Astrocyte (in vitro differentiated cells and primary cell): ENCODE data around the gene DNMT1. TPM values are rescaled to one million over a fixed set of nuclear protein-coding genes. Genes with fewer than 3 reads are reported as not detected.

ENCODE experiments used
- DNase-seq: peaks from one replicate; pipeline ENCODE4 v3.0.0-alpha.2; 2010; ENCODE audit warnings: low read depth
- FAIRE-seq: peaks from 2 replicates; lab custom pipeline; 2011; peaks lifted over from hg19 to GRCh38; lab: Jason Lieb, UNC
- H2AFZ ChIP-seq: 2 replicates; pipeline ENCODE4 v1.6.0; 2012; ENCODE audit warnings: low read depth, low read length, inconsistent platforms
- H3K27ac ChIP-seq: 2 replicates; pipeline ENCODE4 v1.5.1; 2011; ENCODE audit warnings: low read depth, low read length, inconsistent platforms
- H3K27me3 ChIP-seq: 2 replicates; pipeline ENCODE4 v1.6.0; 2011; ENCODE audit warnings: low read length, inconsistent platforms; ENCODE audit not compliant: insufficient read depth
- H3K36me3 ChIP-seq: 2 replicates; pipeline ENCODE4 v1.5.1; 2011; ENCODE audit warnings: low read length, inconsistent platforms; ENCODE audit not compliant: insufficient read depth
- H3K4me1 ChIP-seq: 2 replicates; pipeline ENCODE4 v1.5.1; 2011; ENCODE audit warnings: low read length, inconsistent platforms; ENCODE audit not compliant: insufficient read depth
- H3K4me2 ChIP-seq: 2 replicates; pipeline ENCODE4 v1.6.0; 2012; ENCODE audit warnings: low read length, inconsistent platforms
- H3K4me3 ChIP-seq: 2 replicates; pipeline ENCODE4 v1.5.1; 2011; ENCODE audit warnings: low read depth, mild to moderate bottlenecking, low read length, inconsistent platforms; ENCODE audit not compliant: insufficient read depth
- H3K79me2 ChIP-seq: 2 replicates; pipeline ENCODE4 v1.6.0; 2012; ENCODE audit warnings: mild to moderate bottlenecking, low read length, inconsistent platforms; ENCODE audit not compliant: insufficient read depth
- H3K9ac ChIP-seq: 2 replicates; pipeline ENCODE4 v1.6.0; 2012; ENCODE audit warnings: mild to moderate bottlenecking, low read length, inconsistent platforms
- H3K9me3 ChIP-seq: 2 replicates; pipeline ENCODE4 v1.5.1; 2012; ENCODE audit warnings: low read depth, mild to moderate bottlenecking, low read length, inconsistent platforms; ENCODE audit not compliant: insufficient read depth
- H4K20me1 ChIP-seq: 2 replicates; pipeline ENCODE4 v1.6.0; 2012; ENCODE audit warnings: low read length, inconsistent platforms; ENCODE audit not compliant: insufficient read depth
- H3K27ac Mint-ChIP-seq: one replicate; pipeline ENCODE4 v1.8.0; 2021; ENCODE audit warnings: mild to moderate bottlenecking, mixed read lengths; ENCODE audit not compliant: unreplicated experiment
- H3K27me3 Mint-ChIP-seq: one replicate; pipeline ENCODE4 v1.8.0; 2021; ENCODE audit warnings: low read depth, mixed read lengths; ENCODE audit not compliant: unreplicated experiment
- H3K36me3 Mint-ChIP-seq: one replicate; pipeline ENCODE4 v1.8.0; 2021; ENCODE audit warnings: low read depth, mixed read lengths; ENCODE audit not compliant: unreplicated experiment
- H3K4me1 Mint-ChIP-seq: one replicate; pipeline ENCODE4 v1.8.0; 2021; ENCODE audit warnings: low read depth, mixed read lengths; ENCODE audit not compliant: unreplicated experiment
- H3K4me3 Mint-ChIP-seq: one replicate; pipeline ENCODE4 v1.8.0; 2021; ENCODE audit warnings: mild to moderate bottlenecking, moderate library complexity, mixed read lengths; ENCODE audit not compliant: unreplicated experiment
- H3K9me3 Mint-ChIP-seq: one replicate; pipeline ENCODE4 v1.8.0; 2021; ENCODE audit warnings: mild to moderate bottlenecking, mixed read lengths; ENCODE audit not compliant: unreplicated experiment
- EZH2 ChIP-seq: IDR thresholded peaks from 2 replicates; pipeline ENCODE4 v1.6.1; 2012; ENCODE audit warnings: mild to moderate bottlenecking, low read length, inconsistent platforms; ENCODE audit not compliant: insufficient read depth
- total RNA-seq: library from RNA; stranded (reverse); gene quantifications from 2 replicates; pipeline ENCODE4 v1.2.1, GENCODE V29; 2021
- TF ChIP-seq, protein P1 (sequence below): IDR thresholded peaks from 2 replicates; pipeline ENCODE4 v1.5.1; 2011; ENCODE audit warnings: low read depth, mild to moderate bottlenecking, inconsistent platforms, low read length, moderate library complexity; ENCODE audit not compliant: insufficient read depth

Gene DNMT1
- total RNA-seq, 1 donor from 2014 or later = 50.6 TPM

DNA sequence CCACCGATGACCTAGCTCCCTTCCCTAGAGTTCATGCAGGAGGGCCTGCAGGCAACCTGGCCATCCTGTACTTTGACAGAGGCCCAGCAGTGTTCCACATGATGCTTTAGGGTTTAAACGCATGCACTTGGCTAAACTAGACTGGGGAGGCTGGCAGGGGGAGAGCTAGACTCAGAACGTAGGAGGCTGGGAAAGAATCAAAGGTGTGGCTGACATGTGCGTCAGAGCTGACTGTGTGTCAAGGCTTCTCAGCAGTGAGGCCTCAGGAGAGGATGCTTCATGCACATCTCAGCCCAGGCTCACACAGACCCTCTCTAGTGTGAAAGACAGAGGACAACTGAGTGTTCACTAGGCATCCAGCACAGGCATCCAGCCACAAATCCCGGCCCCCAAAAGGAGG lies 28.7 kb downstream of the DNMT1 start:
- Mint-ChIP-seq H3K27ac (no peak overlapping the region), H3K27me3 (no peaks in the 10 kb centered on the region), H3K36me3 (peaks cover 12% of the 10 kb centered on the region), H3K4me1 (no peaks in the 10 kb centered on the region), H3K9me3 (no peaks in the 10 kb centered on the region), H3K4me3 (no peak overlapping the region)
- H3K79me2 ChIP-seq = no peaks in the 10 kb centered on the region
- TF ChIP-seq EZH2 = no peak
- TF ChIP-seq, protein P1, sequence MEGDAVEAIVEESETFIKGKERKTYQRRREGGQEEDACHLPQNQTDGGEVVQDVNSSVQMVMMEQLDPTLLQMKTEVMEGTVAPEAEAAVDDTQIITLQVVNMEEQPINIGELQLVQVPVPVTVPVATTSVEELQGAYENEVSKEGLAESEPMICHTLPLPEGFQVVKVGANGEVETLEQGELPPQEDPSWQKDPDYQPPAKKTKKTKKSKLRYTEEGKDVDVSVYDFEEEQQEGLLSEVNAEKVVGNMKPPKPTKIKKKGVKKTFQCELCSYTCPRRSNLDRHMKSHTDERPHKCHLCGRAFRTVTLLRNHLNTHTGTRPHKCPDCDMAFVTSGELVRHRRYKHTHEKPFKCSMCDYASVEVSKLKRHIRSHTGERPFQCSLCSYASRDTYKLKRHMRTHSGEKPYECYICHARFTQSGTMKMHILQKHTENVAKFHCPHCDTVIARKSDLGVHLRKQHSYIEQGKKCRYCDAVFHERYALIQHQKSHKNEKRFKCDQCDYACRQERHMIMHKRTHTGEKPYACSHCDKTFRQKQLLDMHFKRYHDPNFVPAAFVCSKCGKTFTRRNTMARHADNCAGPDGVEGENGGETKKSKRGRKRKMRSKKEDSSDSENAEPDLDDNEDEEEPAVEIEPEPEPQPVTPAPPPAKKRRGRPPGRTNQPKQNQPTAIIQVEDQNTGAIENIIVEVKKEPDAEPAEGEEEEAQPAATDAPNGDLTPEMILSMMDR = no peak
- no peaks in the 10 kb centered on the region for H3K9me3 ChIP-seq
- no peaks in the 10 kb centered on the region for H4K20me1 ChIP-seq
- no peaks in the 10 kb centered on the region for H3K27me3 ChIP-seq
- peaks cover 40% of the 10 kb centered on the region for H3K36me3 ChIP-seq
- no peak overlapping the region for H3K4me3 ChIP-seq
- no peak for FAIRE-seq
- no peak for DNase-seq
- no peak overlapping the region for H2AFZ ChIP-seq
- no peak overlapping the region for H3K9ac ChIP-seq
- H3K27ac ChIP-seq = no peak overlapping the region
- H3K4me1 ChIP-seq = no peaks in the 10 kb centered on the region
- no peak overlapping the region for H3K4me2 ChIP-seq

- Histone ChIP-seq H3K79me2 (no peaks in the 10 kb centered on the region), H3K4me1 (no peaks in the 10 kb centered on the region), H3K4me2 (no peak overlapping the region), H2AFZ (no peak overlapping the region), H3K9me3 (no peaks in the 10 kb centered on the region), H4K20me1 (no peaks in the 10 kb centered on the region), H3K36me3 (peaks cover 38% of the 10 kb centered on the region), H3K4me3 (no peak overlapping the region), H3K27ac (no peak overlapping the region), H3K9ac (no peak overlapping the region), H3K27me3 (no peaks in the 10 kb centered on the region)
- Mint-ChIP-seq H3K4me3 (no peak overlapping the region), H3K36me3 (peaks cover 20% of the 10 kb centered on the region), H3K27me3 (no peaks in the 10 kb centered on the region), H3K27ac (no peak overlapping the region), H3K9me3 (no peaks in the 10 kb centered on the region), H3K4me1 (no peaks in the 10 kb centered on the region)
- DNase-seq (no peak), FAIRE-seq (no peak)
- TF ChIP-seq, protein P1 = no peak
- no peak for TF ChIP-seq EZH2
Measured at GRCh38 chr19:10163536-10163935, 31.2 kb downstream of the DNMT1 start.

DNA sequence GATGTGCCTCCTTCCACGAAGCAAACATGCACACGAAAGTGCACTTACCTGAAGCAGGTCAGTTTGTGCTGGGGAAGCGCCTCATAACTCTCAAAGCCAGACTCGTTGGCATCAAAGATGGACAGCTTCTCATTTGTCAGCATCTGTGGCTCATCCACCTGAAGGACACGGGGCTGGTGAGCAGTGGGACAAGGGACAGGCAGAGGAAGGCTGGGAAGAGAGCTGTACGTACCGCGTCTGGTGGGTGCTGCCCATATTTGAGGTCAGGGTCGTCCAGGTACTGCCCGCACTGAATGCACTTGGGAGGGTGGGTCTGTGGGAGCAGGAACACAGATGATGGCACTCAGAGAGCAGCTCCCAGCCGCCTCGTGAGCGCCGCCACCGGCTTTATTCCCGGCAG lies 35.1 kb downstream of the DNMT1 start:
- no peak for FAIRE-seq
- Mint-ChIP-seq H3K27ac (no peak overlapping the region), H3K4me1 (no peaks in the 10 kb centered on the region), H3K27me3 (no peaks in the 10 kb centered on the region), H3K36me3 (peaks cover 28% of the 10 kb centered on the region), H3K9me3 (no peaks in the 10 kb centered on the region), H3K4me3 (no peak overlapping the region)
- no peaks in the 10 kb centered on the region for H3K4me1 ChIP-seq
- no peak overlapping the region for H3K4me3 ChIP-seq
- no peak for TF ChIP-seq EZH2
- TF ChIP-seq, protein P1 = no peak
- H3K36me3 ChIP-seq = peaks cover 48% of the 10 kb centered on the region
- H3K4me2 ChIP-seq = no peak overlapping the region
- no peaks in the 10 kb centered on the region for H3K79me2 ChIP-seq
- H3K9me3 ChIP-seq = no peaks in the 10 kb centered on the region
- H3K27me3 ChIP-seq = no peaks in the 10 kb centered on the region
- H4K20me1 ChIP-seq = peaks cover 6% of the 10 kb centered on the region
- no peak for DNase-seq
- no peak overlapping the region for H3K9ac ChIP-seq
- H2AFZ ChIP-seq = no peak overlapping the region
- no peak overlapping the region for H3K27ac ChIP-seq
